GM23338 (cell line): Measurements from ENCODE around the gene FAF1. TPM values are rescaled to one million over a fixed set of nuclear protein-coding genes. Genes with fewer than 3 reads are reported as not detected.
A peak's percentile ranks its signal among the peaks of the same experiment; 100 is the strongest.

Experiments
- ATAC-seq: fragments of 200-7000 bp; cut with Tn5 transposase; 3 replicates; pipeline ENCODE4 v1.9.1; 2020
- DNase-seq: peaks from one replicate; pipeline ENCODE4 v3.0.0-alpha.2; 2015; ENCODE audit warnings: low spot score
- H2AFZ ChIP-seq: fragments of 200-600 bp; sonication (generic); 2 replicates; pipeline ENCODE4 v1.8.0; 2016; ENCODE audit warnings: antibody characterized with exemption, mild to moderate bottlenecking, moderate library complexity
- H3F3A ChIP-seq: fragments of 200-600 bp; sonication (generic); replicated peaks from 2 replicates; pipeline ENCODE4 v1.8.0; 2017; ENCODE audit warnings: antibody characterized with exemption, mixed run types, low read depth
- H3K27ac ChIP-seq: fragments of 200-600 bp; sonication (generic); 2 replicates; pipeline ENCODE4 v1.6.1; 2016; ENCODE audit warnings: low read depth
- H3K27me3 ChIP-seq: fragments of 200-600 bp; sonication (generic); 2 replicates; pipeline ENCODE4 v1.8.0; 2016; ENCODE audit warnings: mild to moderate bottlenecking, mixed run types, moderate library complexity; ENCODE audit not compliant: insufficient read depth
- H3K36me3 ChIP-seq: fragments of 200-600 bp; sonication (generic); 2 replicates; pipeline ENCODE4 v1.8.0; 2016; ENCODE audit warnings: mild to moderate bottlenecking; ENCODE audit not compliant: insufficient read depth
- H3K4me1 ChIP-seq: fragments of 200-600 bp; sonication (generic); 2 replicates; pipeline ENCODE4 v1.8.0; 2016; ENCODE audit warnings: mild to moderate bottlenecking, moderate library complexity; ENCODE audit not compliant: insufficient read depth
- H3K4me2 ChIP-seq: fragments of 200-600 bp; sonication (generic); 2 replicates; pipeline ENCODE4 v1.7.1; 2017; ENCODE audit warnings: mixed run types
- H3K4me3 ChIP-seq: fragments of 200-600 bp; sonication (generic); 2 replicates; pipeline ENCODE4 v1.6.1; 2016; ENCODE audit warnings: mixed run types
- H3K79me2 ChIP-seq: fragments of 200-600 bp; sonication (generic); replicated peaks from 2 replicates; pipeline ENCODE4 v1.8.0; 2017; ENCODE audit warnings: mild to moderate bottlenecking; ENCODE audit not compliant: insufficient read depth
- H3K9me2 ChIP-seq: fragments of 200-600 bp; sonication (generic); 2 replicates; pipeline ENCODE4 v1.8.0; 2017; ENCODE audit not compliant: insufficient read depth
- H4K20me1 ChIP-seq: fragments of 200-600 bp; sonication (generic); replicated peaks from 2 replicates; pipeline ENCODE4 v1.8.0; 2017; ENCODE audit warnings: mild to moderate bottlenecking; ENCODE audit not compliant: insufficient read depth
- H3K27ac Mint-ChIP-seq: 2 replicates; pipeline ENCODE4 v1.8.0; 2020; ENCODE audit warnings: inconsistent platforms, mild to moderate bottlenecking, moderate library complexity, mixed read lengths
- H3K27me3 Mint-ChIP-seq: 3 replicates; pipeline ENCODE4 v1.8.0; 2022; ENCODE audit warnings: low read depth, mild to moderate bottlenecking, moderate library complexity, mixed read lengths, inconsistent platforms; ENCODE audit not compliant: insufficient read depth, poor library complexity
- H3K36me3 Mint-ChIP-seq: 3 replicates; pipeline ENCODE4 v1.8.0; 2021; ENCODE audit warnings: low read depth, mild to moderate bottlenecking, inconsistent platforms, moderate library complexity, mixed read lengths
- H3K4me1 Mint-ChIP-seq: 3 replicates; pipeline ENCODE4 v1.8.0; 2020; ENCODE audit warnings: mild to moderate bottlenecking, inconsistent platforms, mixed read lengths
- H3K4me3 Mint-ChIP-seq: 3 replicates; pipeline ENCODE4 v1.8.0; 2021; ENCODE audit warnings: moderate library complexity, mild to moderate bottlenecking, inconsistent platforms, mixed read lengths
- H3K9me3 Mint-ChIP-seq: 3 replicates; pipeline ENCODE4 v1.8.0; 2020; ENCODE audit warnings: moderate library complexity, mild to moderate bottlenecking, inconsistent platforms, mixed read lengths
- CREB1 ChIP-seq: fragments of 250-450 bp; sonication (Bioruptor Pico); IDR thresholded peaks from 2 replicates; pipeline ENCODE4 v1.5.0; 2020; ENCODE audit warnings: low read depth, mild to moderate bottlenecking, moderate library complexity
- EZH2 ChIP-seq: fragments of 200-600 bp; sonication (generic); IDR thresholded peaks from one replicate; pipeline ENCODE4 v1.8.0; 2017; ENCODE audit warnings: antibody characterized with exemption, mild to moderate bottlenecking, low read depth; ENCODE audit not compliant: unreplicated experiment
- EZH2phosphoT487 ChIP-seq: fragments of 200-600 bp; sonication (generic); IDR thresholded peaks from one replicate; pipeline ENCODE4 v1.8.1; 2018; ENCODE audit warnings: antibody characterized with exemption; ENCODE audit not compliant: unreplicated experiment
- JUNB ChIP-seq: IDR thresholded peaks from one replicate; pipeline ENCODE4 v1.6.1; 2016; ENCODE audit warnings: antibody characterized with exemption; ENCODE audit not compliant: unreplicated experiment
- NANOG ChIP-seq: IDR thresholded peaks from 2 replicates; pipeline ENCODE4 v1.6.1; 2016; ENCODE audit warnings: antibody characterized with exemption, borderline replicate concordance
- ZNF114 ChIP-seq: fragments of 250-450 bp; sonication (Bioruptor Pico); IDR thresholded peaks from 2 replicates; pipeline ENCODE4 v1.5.0; 2020; ENCODE audit warnings: mild to moderate bottlenecking, moderate library complexity
- ZNF331 ChIP-seq: fragments of 250-450 bp; sonication (Bioruptor Pico); IDR thresholded peaks from 2 replicates; pipeline ENCODE4 v1.5.0; 2020; ENCODE audit warnings: low read depth, mild to moderate bottlenecking, moderate library complexity
- polyA plus RNA-seq: library from polyadenylated mRNA; unstranded; fragments of >200 nt; fragmentation: Nextera tagmentation; extraction: Ambion mirVana; gene quantifications from 2 replicates; pipeline ENCODE4 v1.2.1, GENCODE V29; 2016
- total RNA-seq: library from RNA; depleted of rRNA; stranded (reverse); fragments of >200 nt; shearing (Covaris generic); gene quantifications from 2 replicates; pipeline ENCODE4 v1.2.3, GENCODE V29; 2014
- TF ChIP-seq, protein P1 (sequence below): fragments of 250-450 bp; sonication (Bioruptor Pico); IDR thresholded peaks from 2 replicates; pipeline ENCODE4 v1.5.0; 2020; ENCODE audit warnings: mild to moderate bottlenecking, moderate library complexity

The FAF1 gene
- total and polyA plus RNA-seq, 2 experiments from 2014 or later, result 24.1 to 53.2 TPM

GRCh38 chr1:50426108-50426700 lies 533.9 kb downstream of the FAF1 start (continued):
- TF ChIP-seq, protein P1, sequence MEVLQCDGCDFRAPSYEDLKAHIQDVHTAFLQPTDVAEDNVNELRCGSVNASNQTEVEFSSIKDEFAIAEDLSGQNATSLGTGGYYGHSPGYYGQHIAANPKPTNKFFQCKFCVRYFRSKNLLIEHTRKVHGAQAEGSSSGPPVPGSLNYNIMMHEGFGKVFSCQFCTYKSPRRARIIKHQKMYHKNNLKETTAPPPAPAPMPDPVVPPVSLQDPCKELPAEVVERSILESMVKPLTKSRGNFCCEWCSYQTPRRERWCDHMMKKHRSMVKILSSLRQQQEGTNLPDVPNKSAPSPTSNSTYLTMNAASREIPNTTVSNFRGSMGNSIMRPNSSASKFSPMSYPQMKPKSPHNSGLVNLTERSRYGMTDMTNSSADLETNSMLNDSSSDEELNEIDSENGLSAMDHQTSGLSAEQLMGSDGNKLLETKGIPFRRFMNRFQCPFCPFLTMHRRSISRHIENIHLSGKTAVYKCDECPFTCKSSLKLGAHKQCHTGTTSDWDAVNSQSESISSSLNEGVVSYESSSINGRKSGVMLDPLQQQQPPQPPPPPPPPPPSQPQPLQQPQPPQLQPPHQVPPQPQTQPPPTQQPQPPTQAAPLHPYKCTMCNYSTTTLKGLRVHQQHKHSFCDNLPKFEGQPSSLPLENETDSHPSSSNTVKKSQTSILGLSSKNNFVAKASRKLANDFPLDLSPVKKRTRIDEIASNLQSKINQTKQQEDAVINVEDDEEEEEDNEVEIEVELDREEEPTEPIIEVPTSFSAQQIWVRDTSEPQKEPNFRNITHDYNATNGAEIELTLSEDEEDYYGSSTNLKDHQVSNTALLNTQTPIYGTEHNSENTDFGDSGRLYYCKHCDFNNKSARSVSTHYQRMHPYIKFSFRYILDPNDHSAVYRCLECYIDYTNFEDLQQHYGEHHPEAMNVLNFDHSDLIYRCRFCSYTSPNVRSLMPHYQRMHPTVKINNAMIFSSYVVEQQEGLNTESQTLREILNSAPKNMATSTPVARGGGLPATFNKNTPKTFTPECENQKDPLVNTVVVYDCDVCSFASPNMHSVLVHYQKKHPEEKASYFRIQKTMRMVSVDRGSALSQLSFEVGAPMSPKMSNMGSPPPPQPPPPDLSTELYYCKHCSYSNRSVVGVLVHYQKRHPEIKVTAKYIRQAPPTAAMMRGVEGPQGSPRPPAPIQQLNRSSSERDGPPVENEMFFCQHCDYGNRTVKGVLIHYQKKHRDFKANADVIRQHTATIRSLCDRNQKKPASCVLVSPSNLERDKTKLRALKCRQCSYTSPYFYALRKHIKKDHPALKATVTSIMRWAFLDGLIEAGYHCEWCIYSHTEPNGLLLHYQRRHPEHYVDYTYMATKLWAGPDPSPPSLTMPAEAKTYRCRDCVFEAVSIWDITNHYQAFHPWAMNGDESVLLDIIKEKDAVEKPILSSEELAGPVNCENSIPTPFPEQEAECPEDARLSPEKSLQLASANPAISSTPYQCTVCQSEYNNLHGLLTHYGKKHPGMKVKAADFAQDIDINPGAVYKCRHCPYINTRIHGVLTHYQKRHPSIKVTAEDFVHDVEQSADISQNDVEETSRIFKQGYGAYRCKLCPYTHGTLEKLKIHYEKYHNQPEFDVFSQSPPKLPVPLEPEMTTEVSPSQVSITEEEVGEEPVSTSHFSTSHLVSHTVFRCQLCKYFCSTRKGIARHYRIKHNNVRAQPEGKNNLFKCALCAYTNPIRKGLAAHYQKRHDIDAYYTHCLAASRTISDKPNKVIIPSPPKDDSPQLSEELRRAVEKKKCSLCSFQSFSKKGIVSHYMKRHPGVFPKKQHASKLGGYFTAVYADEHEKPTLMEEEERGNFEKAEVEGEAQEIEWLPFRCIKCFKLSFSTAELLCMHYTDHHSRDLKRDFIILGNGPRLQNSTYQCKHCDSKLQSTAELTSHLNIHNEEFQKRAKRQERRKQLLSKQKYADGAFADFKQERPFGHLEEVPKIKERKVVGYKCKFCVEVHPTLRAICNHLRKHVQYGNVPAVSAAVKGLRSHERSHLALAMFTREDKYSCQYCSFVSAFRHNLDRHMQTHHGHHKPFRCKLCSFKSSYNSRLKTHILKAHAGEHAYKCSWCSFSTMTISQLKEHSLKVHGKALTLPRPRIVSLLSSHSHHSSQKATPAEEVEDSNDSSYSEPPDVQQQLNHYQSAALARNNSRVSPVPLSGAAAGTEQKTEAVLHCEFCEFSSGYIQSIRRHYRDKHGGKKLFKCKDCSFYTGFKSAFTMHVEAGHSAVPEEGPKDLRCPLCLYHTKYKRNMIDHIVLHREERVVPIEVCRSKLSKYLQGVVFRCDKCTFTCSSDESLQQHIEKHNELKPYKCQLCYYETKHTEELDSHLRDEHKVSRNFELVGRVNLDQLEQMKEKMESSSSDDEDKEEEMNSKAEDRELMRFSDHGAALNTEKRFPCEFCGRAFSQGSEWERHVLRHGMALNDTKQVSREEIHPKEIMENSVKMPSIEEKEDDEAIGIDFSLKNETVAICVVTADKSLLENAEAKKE, result no peak

- no peak overlapping the region for H3K27ac ChIP-seq
- ATAC-seq (peak; percentile 7), DNase-seq (peak; percentile 67)
- peaks cover 99% of the 10 kb centered on the region for H3K27me3 Mint-ChIP-seq
- H3F3A ChIP-seq, result peaks cover 11% of the 10 kb centered on the region; the same call in 1 of the 2 replicates
- peak overlapping the region; percentile 76 for H3K4me3 Mint-ChIP-seq
- no peaks in the 10 kb centered on the region; the same call in 1 of the 2 replicates for H3K36me3 ChIP-seq
- H3K4me3 ChIP-seq, result peak overlapping the region; percentile 36; the same call in 1 of the 2 replicates
- H3K4me1 Mint-ChIP-seq, result peaks cover 57% of the 10 kb centered on the region
- peaks cover 4% of the 10 kb centered on the region; the same call in 2 of the 3 replicates for H3K36me3 Mint-ChIP-seq
- no peaks in the 10 kb centered on the region for H3K9me2 ChIP-seq
- H4K20me1 ChIP-seq, result peaks cover 44% of the 10 kb centered on the region
- no peaks in the 10 kb centered on the region for H3K79me2 ChIP-seq
- peaks cover 43% of the 10 kb centered on the region for H3K4me1 ChIP-seq
- peaks cover 100% of the 10 kb centered on the region for H3K27me3 ChIP-seq
- H3K4me2 ChIP-seq, result peak overlapping the region; percentile 93
- H2AFZ ChIP-seq, result no peak overlapping the region
- H3K27ac Mint-ChIP-seq, result no peak overlapping the region
- H3K9me3 Mint-ChIP-seq, result peaks cover 6% of the 10 kb centered on the region
- no peak for TF ChIP-seq CREB1 (CRISPR knock-in tag)
- TF ChIP-seq EZH2, result peak; percentile 96
- TF ChIP-seq, protein P1, result no peak
- no peak for TF ChIP-seq ZNF331
- peak; percentile 49 for TF ChIP-seq EZH2phosphoT487
- TF ChIP-seq ZNF114 (CRISPR knock-in tag), result no peak
- no peak for TF ChIP-seq NANOG
- TF ChIP-seq JUNB, result no peak
These were observed 534.5 kb downstream of the FAF1 start for GRCh38 chr1:50425376-50426107.
